ENCODE data around the gene NPC1. TPM values are rescaled to one million over a fixed set of nuclear protein-coding genes. Genes with fewer than 3 reads are reported as not detected.

Gene NPC1
- total and polyA plus RNA-seq, 4 donors, result 9.5 to 46.7 (median 27.3) TPM

GRCh38 chr18:23567671-23568070 lies 18.6 kb downstream of the NPC1 start:
- H3K9me3 ChIP-seq (ENCODE audit: control insufficient read depth in 4 of 4, low read length in 3 of 4), result no peaks in the 10 kb centered on the region
- no peak for DNase-seq (ENCODE audit: low spot score)
- H3K9ac ChIP-seq (ENCODE audit: low read depth in 1 of 2, low read length in 2 of 2), result no peak overlapping the region
- H3K27me3 ChIP-seq (ENCODE audit: control insufficient read depth in 4 of 4, insufficient read depth in 4 of 4, low read length in 3 of 4), result no peaks in the 10 kb centered on the region
- TF ChIP-seq MAX (IDR thresholded peaks at IDR 0.05) (no peak), HNF4G (IDR thresholded peaks at IDR 0.05) (no peak), TAF1 (conservative IDR thresholded peaks at IDR 0.05) (no peak), NR2F2 (IDR thresholded peaks at IDR 0.05) (no peak)
- 90% methylated on average over 3 of the region's 3 CpGs for WGBS
- no peak overlapping the region for H3K27ac ChIP-seq (ENCODE audit: low read depth in 1 of 2, low read length in 2 of 2)
- H3K4me1 ChIP-seq (ENCODE audit: control insufficient read depth in 4 of 4, insufficient read depth in 4 of 4, low read length in 3 of 4), result peaks cover 0 to 17% (median 9%) of the 10 kb centered on the region in 4 donors
- H3K4me3 ChIP-seq (ENCODE audit: low read depth in 1 of 3, low read length in 3 of 3), result no peak overlapping the region
- peaks cover 3 to 28% (median 20%) of the 10 kb centered on the region in 4 donors for H3K36me3 ChIP-seq (ENCODE audit: control insufficient read depth in 4 of 4, insufficient read depth in 3 of 4, low read depth in 1 of 4, low read length in 3 of 4)

GRCh38 chr18:23565916-23566547 lies 20.3 kb downstream of the NPC1 start:
- TF ChIP-seq MAX (IDR thresholded peaks at IDR 0.05), result no peak
- TF ChIP-seq HNF4G (IDR thresholded peaks at IDR 0.05), result no peak
- no peak for TF ChIP-seq YY1 (IDR thresholded peaks at IDR 0.05)
- no peak for TF ChIP-seq ATF3 (IDR thresholded peaks at IDR 0.05)
- TF ChIP-seq CTCF (IDR thresholded peaks at IDR 0.05; ENCODE audit: low read depth, low read length, missing input control), result no peak
- TF ChIP-seq HNF4A (conservative IDR thresholded peaks at IDR 0.05), result no peak
- Histone ChIP-seq H3K36me3 (ENCODE audit: control insufficient read depth in 4 of 4, insufficient read depth in 3 of 4, low read depth in 1 of 4, low read length in 3 of 4) (peaks cover 6 to 36% (median 28%) of the 10 kb centered on the region in 4 donors), H3K9ac (ENCODE audit: low read depth in 1 of 2, low read length in 2 of 2) (no peak overlapping the region), H3K27me3 (ENCODE audit: control insufficient read depth in 4 of 4, insufficient read depth in 4 of 4, low read length in 3 of 4) (no peaks in the 10 kb centered on the region), H3K4me3 (ENCODE audit: low read depth in 1 of 3, low read length in 3 of 3) (no peak overlapping the region), H3K9me3 (ENCODE audit: control insufficient read depth in 4 of 4, low read length in 3 of 4) (no peaks in the 10 kb centered on the region), H3K4me1 (ENCODE audit: control insufficient read depth in 4 of 4, insufficient read depth in 4 of 4, low read length in 3 of 4) (peaks cover 0 to 13% (median 6%) of the 10 kb centered on the region in 4 donors), H3K27ac (ENCODE audit: low read depth in 1 of 2, low read length in 2 of 2) (no peak overlapping the region)
- DNase-seq (ENCODE audit: low spot score), result no peak
- 85% methylated on average over 3 of the region's 3 CpGs for WGBS

GRCh38 chr18:23563377-23564043 lies 22.8 kb downstream of the NPC1 start:
- 92% methylated on average over 2 of the region's 2 CpGs for WGBS
- H3K27me3 ChIP-seq (ENCODE audit: control insufficient read depth in 4 of 4, insufficient read depth in 4 of 4, low read length in 3 of 4), result no peaks in the 10 kb centered on the region
- H3K4me1 ChIP-seq (ENCODE audit: control insufficient read depth in 4 of 4, insufficient read depth in 4 of 4, low read length in 3 of 4), result no peaks in the 10 kb centered on the region
- H3K27ac ChIP-seq (ENCODE audit: low read depth in 1 of 2, low read length in 2 of 2), result no peak overlapping the region
- H3K36me3 ChIP-seq (ENCODE audit: control insufficient read depth in 4 of 4, insufficient read depth in 3 of 4, low read depth in 1 of 4, low read length in 3 of 4), result peaks cover 8 to 44% (median 37%) of the 10 kb centered on the region in 4 donors
- H3K9ac ChIP-seq (ENCODE audit: low read depth in 1 of 2, low read length in 2 of 2), result no peak overlapping the region
- no peak for DNase-seq (ENCODE audit: low spot score)
- no peaks in the 10 kb centered on the region for H3K9me3 ChIP-seq (ENCODE audit: control insufficient read depth in 4 of 4, low read length in 3 of 4)
- H3K4me3 ChIP-seq (ENCODE audit: low read depth in 1 of 3, low read length in 3 of 3), result no peak overlapping the region
- no peak for TF ChIP-seq HNF4A (conservative IDR thresholded peaks at IDR 0.05)
- TF ChIP-seq RXRA (IDR thresholded peaks at IDR 0.05), result no peak
- no peak for TF ChIP-seq EGR1 (IDR thresholded peaks at IDR 0.05; ENCODE audit: low read depth in 2 of 2)
- TF ChIP-seq ZBTB33 (IDR thresholded peaks at IDR 0.05), result no peak
- TF ChIP-seq MAX (IDR thresholded peaks at IDR 0.05), result no peak
- TF ChIP-seq CTCF (IDR thresholded peaks at IDR 0.05; ENCODE audit: low read depth, low read length, missing input control), result no peak
- no peak for TF ChIP-seq RAD21 (IDR thresholded peaks at IDR 0.05)
- no peak for TF ChIP-seq FOXA1 (IDR thresholded peaks at IDR 0.05)
- TF ChIP-seq TAF1 (conservative IDR thresholded peaks at IDR 0.05), result no peak
- TF ChIP-seq ATF3 (IDR thresholded peaks at IDR 0.05), result no peak
- TF ChIP-seq NR2F2 (IDR thresholded peaks at IDR 0.05), result no peak
- no peak for TF ChIP-seq SP1 (IDR thresholded peaks at IDR 0.05)
- TF ChIP-seq YY1 (IDR thresholded peaks at IDR 0.05), result no peak

All from liver (tissue), 9 donors.